HUES48 (cell line): ENCODE measurements around the gene BANF2.

Experiments
- H3K27ac ChIP-seq: one replicate; pipeline ENCODE4 v1.7.0; 2013; ENCODE audit warnings: low read depth, low read length, inconsistent platforms
- H3K27me3 ChIP-seq: 2 replicates; pipeline ENCODE4 v1.6.1; 2013; ENCODE audit warnings: mild to moderate bottlenecking, low read length; ENCODE audit not compliant: control insufficient read depth, insufficient read depth
- H3K36me3 ChIP-seq: 2 replicates; pipeline ENCODE4 v1.6.1; 2013; ENCODE audit warnings: low read length; ENCODE audit not compliant: control insufficient read depth, insufficient read depth
- H3K4me1 ChIP-seq: 2 replicates; pipeline ENCODE4 v1.6.1; 2013; ENCODE audit warnings: mild to moderate bottlenecking, low read length; ENCODE audit not compliant: control insufficient read depth, insufficient read depth
- H3K4me3 ChIP-seq: 2 replicates; pipeline ENCODE4 v1.5.1; 2013; ENCODE audit warnings: mild to moderate bottlenecking, low read depth, low read length
- H3K9ac ChIP-seq: 2 replicates; pipeline ENCODE4 v1.6.1; 2013; ENCODE audit warnings: mild to moderate bottlenecking, low read depth, low read length, moderate library complexity
- H3K9me3 ChIP-seq: 2 replicates; pipeline ENCODE4 v1.6.1; 2013; ENCODE audit warnings: low read length; ENCODE audit not compliant: control insufficient read depth, insufficient read depth

The BANF2 gene

DNA sequence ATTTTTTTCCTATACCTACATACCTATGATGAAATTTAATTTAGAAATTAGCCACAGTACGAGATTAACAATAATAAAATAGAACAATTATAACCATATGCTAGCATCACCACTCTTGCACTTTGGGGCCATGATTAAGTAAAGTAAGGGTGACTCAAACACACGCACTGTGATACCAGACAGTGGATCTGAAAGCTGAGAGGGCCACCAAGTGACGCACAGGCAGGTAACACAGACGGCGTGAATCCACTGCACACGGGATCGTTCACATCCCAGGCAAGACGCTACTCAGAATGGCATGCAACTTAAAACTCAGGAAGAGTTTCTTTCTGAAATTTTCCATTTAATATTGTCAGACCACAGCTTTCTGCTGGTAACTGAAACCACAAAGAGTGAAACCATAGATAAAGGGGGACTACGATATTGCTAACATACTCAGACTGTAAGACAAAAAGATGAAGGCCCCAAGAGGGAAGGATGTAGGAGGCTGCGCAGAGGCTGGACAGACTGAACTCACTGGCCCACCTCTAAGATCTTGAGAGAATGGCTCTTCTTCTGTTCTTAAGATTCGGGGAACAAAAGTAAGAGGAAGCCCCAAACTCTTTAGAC is 35.6 kb upstream of the BANF2 start:
- no peak overlapping the region for H3K4me3 ChIP-seq
- H3K36me3 ChIP-seq = peaks cover 12% of the 10 kb centered on the region
- peaks cover 17% of the 10 kb centered on the region for H3K4me1 ChIP-seq
- no peaks in the 10 kb centered on the region for H3K9me3 ChIP-seq
- H3K27ac ChIP-seq = no peak overlapping the region
- H3K9ac ChIP-seq = no peak overlapping the region
- H3K27me3 ChIP-seq = no peaks in the 10 kb centered on the region

DNA sequence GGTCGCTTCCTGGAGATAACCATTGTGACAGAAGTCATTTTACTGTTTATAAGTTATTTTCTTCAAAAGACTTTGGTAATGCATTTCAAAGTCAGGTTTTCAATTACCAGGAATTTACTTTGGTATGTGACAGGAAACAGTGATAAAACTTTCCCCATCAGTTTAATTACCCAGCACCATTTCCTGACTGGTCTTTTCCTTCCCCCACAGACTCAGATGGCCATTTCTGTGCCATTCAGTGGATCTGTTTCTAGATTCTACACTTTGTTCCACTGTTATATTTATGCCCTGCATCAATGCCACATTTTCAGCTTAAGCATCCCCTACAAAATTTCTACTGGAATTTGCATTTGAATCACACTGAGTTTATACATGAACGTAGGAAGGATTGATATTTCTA is 34.0 kb upstream of the BANF2 start:
- Histone ChIP-seq H3K4me1 (peaks cover 29% of the 10 kb centered on the region), H3K27me3 (no peaks in the 10 kb centered on the region), H3K9me3 (no peaks in the 10 kb centered on the region), H3K9ac (no peak overlapping the region), H3K4me3 (no peak overlapping the region), H3K27ac (no peak overlapping the region), H3K36me3 (peaks cover 10% of the 10 kb centered on the region; the same call in 1 of the 2 replicates)

DNA sequence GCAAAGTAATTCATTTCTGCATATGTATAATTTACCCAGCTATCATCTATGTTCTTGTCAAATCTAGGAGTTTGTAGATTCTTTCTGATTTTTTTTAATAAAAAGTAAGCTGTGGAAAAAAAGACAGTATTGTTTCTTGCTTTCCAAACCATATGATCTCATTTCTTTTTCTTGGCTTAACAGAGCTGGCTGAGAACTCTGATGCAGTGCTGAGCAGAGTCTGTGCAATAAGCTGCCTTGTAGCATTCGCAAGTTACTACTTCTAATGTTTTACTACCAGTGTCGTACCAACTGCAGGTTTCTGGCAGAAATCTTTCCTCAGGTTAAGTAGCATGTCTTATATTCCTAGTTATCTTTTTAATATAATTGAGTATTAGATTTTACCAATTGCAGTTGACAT is 33.3 kb upstream of the BANF2 start:
- H3K4me1 ChIP-seq = peaks cover 32% of the 10 kb centered on the region
- H3K27ac ChIP-seq = no peak overlapping the region
- H3K36me3 ChIP-seq = peaks cover 10% of the 10 kb centered on the region; the same call in 1 of the 2 replicates
- H3K9me3 ChIP-seq = no peaks in the 10 kb centered on the region
- H3K27me3 ChIP-seq = no peaks in the 10 kb centered on the region
- H3K4me3 ChIP-seq = no peak overlapping the region
- H3K9ac ChIP-seq = no peak overlapping the region

GRCh38 chr20:17667445-17667844 is 32.3 kb upstream of the BANF2 start:
- Histone ChIP-seq H3K27me3 (no peaks in the 10 kb centered on the region), H3K36me3 (peaks cover 10% of the 10 kb centered on the region), H3K9ac (no peak overlapping the region), H3K27ac (no peak overlapping the region), H3K9me3 (no peaks in the 10 kb centered on the region), H3K4me3 (no peak overlapping the region), H3K4me1 (peaks cover 36% of the 10 kb centered on the region)

- Histone ChIP-seq H3K36me3 (peaks cover 10% of the 10 kb centered on the region), H3K27me3 (no peaks in the 10 kb centered on the region), H3K4me1 (peaks cover 32% of the 10 kb centered on the region), H3K4me3 (no peak overlapping the region), H3K9me3 (no peaks in the 10 kb centered on the region), H3K27ac (no peak overlapping the region), H3K9ac (no peak overlapping the region)
Measured at GRCh38 chr20:17668432-17668831, 31.3 kb upstream of the BANF2 start.

DNA sequence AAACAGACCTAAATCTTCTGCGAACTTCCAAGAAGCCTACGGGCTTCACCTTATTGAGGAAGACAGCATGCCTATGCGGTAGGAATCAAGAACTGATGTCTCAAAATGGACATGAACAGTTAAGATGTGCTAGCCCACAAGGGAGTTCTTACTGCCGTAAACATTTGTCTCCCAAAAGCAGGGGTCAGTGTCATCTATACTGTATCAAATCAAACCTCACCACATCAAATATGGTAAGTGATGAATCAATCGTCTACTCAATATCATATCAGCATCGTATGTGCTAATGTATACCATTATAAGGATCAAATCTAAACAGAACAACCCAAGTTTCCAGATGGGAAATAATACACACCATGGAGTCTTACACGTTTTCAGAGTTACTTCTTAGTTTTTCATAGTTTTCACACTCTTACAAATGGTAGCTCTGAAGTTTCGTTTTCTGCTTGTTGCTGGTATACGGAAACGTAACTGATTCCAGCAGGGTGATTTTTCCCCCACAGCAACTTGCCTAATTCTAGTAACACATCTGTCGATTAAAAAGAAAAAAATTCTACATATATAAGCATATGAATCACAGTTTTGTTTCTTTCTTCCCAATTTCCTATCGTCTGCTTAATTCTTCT is 30.3 kb upstream of the BANF2 start:
- Histone ChIP-seq H3K9me3 (no peaks in the 10 kb centered on the region), H3K9ac (no peak overlapping the region), H3K27me3 (no peaks in the 10 kb centered on the region), H3K4me3 (no peak overlapping the region), H3K27ac (no peak overlapping the region), H3K4me1 (peaks cover 24% of the 10 kb centered on the region), H3K36me3 (peaks cover 10% of the 10 kb centered on the region)

- Histone ChIP-seq H3K9ac (no peak overlapping the region), H3K36me3 (peaks cover 17% of the 10 kb centered on the region), H3K4me1 (peaks cover 20% of the 10 kb centered on the region), H3K4me3 (no peak overlapping the region), H3K9me3 (no peaks in the 10 kb centered on the region), H3K27ac (no peak overlapping the region), H3K27me3 (no peaks in the 10 kb centered on the region)
Measured at GRCh38 chr20:17671011-17671410, 28.8 kb upstream of the BANF2 start.

DNA sequence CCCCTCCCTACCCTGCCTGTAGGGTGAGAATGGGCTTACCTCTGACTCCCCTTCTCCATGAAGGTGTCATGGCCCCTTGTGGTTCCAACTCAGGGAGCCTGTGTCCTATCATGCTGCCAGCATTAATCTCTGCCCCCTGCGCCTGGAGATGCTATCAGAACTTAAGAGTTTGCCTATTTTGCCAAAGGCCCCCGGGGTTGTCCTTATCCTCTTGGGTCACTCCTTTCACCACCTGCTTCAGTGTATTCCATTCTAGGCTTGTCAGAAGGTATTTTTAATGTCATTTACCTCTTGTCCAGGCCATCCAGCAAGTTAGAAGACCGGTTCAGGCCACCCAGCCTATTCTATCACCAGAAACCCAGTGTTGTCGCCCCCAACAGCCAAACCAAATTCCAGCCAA is 28.2 kb upstream of the BANF2 start:
- Histone ChIP-seq H3K27ac (no peak overlapping the region), H3K4me1 (peaks cover 19% of the 10 kb centered on the region), H3K36me3 (peaks cover 23% of the 10 kb centered on the region), H3K4me3 (no peak overlapping the region), H3K9ac (no peak overlapping the region), H3K27me3 (no peaks in the 10 kb centered on the region), H3K9me3 (no peaks in the 10 kb centered on the region)

DNA sequence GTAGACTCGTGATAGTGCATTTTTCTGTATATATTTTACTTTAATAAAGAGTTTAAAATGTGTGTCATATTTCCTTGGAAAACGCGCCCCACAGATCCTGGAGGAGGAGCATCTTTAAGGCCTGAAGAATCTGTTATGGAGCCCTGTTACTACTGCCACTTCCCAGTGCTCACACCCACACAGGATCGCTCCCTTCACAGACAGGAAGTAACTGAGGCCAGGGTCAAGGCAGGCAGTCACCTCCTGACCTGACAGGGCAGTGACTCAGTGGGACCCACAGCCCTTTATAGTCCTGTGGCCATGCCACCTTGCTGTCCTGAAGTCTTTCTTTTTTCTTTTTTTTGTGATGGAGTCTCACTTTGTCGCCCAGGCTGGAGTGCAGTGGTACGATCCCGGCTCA is 26.7 kb upstream of the BANF2 start:
- H3K36me3 ChIP-seq = peaks cover 31% of the 10 kb centered on the region
- no peak overlapping the region for H3K9ac ChIP-seq
- no peaks in the 10 kb centered on the region for H3K27me3 ChIP-seq
- H3K9me3 ChIP-seq = no peaks in the 10 kb centered on the region
- no peak overlapping the region for H3K27ac ChIP-seq
- H3K4me1 ChIP-seq = peaks cover 19% of the 10 kb centered on the region
- H3K4me3 ChIP-seq = no peak overlapping the region

DNA sequence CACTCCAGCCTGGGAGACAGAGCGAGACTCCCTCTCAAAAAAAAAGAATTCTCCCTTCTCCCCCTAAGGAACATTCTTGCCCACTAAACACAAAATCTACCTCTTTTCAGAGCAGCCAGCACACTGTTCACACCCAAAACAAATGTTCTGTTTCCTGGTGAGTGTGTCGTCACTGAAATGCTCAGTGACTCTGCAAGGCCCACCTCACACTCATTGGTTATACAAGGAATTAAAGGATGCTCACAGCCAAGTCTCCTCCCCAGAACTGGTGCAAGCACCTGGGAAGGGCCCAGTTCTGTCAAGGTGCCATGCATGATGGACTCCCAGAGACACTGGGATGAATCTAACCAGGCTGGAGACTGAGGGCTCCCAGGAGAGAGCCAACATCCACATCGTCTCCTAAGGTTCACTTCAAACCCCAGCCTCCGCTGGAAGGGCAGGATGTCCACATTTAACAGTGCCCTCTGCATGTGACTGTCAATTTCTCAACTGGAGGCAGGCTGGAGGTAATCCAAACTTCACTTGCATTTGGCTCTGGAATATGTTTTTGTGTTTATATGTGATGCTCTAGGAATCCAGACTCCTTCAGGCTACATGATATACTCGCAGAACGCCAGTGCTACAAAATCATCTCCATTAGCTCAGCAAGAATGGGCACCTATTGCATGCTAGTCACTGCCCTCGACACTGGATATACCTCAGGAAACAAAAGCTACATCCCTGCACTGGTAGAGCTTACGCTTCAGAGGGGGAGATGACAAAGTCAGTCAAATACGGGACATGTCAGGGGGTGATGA is 24.8 kb upstream of the BANF2 start:
- Histone ChIP-seq H3K27me3 (no peaks in the 10 kb centered on the region), H3K27ac (no peak overlapping the region), H3K9me3 (no peaks in the 10 kb centered on the region), H3K4me3 (no peak overlapping the region), H3K9ac (no peak overlapping the region), H3K4me1 (peaks cover 28% of the 10 kb centered on the region), H3K36me3 (peaks cover 38% of the 10 kb centered on the region)
